GM12874 (cell line): ENCODE results near the gene ITM2C.

Experiments used
- CTCF ChIP-seq: IDR thresholded peaks from 2 replicates; pipeline ENCODE4 v1.5.1; 2011; ENCODE audit warnings: low read depth, mild to moderate bottlenecking, control low read depth, low read length, moderate library complexity; ENCODE audit not compliant: insufficient read depth

The ITM2C gene

GRCh38 chr2:230871361-230872150 is 6.8 kb downstream of the ITM2C start:
- TF ChIP-seq CTCF = no peak

- TF ChIP-seq CTCF = no peak
Observed at GRCh38 chr2:230872151-230872967, 7.6 kb downstream of the ITM2C start.

- TF ChIP-seq CTCF = no peak
Observed at GRCh38 chr2:230872968-230873660, 8.4 kb downstream of the ITM2C start.

GRCh38 chr2:230873661-230874401 is 9.1 kb downstream of the ITM2C start:
- TF ChIP-seq CTCF = no peak

- no peak for TF ChIP-seq CTCF
Observed at GRCh38 chr2:230874456-230874855, 9.7 kb downstream of the ITM2C start.

- TF ChIP-seq CTCF = no peak
Observed at GRCh38 chr2:230874876-230875275, 10.1 kb downstream of the ITM2C start.
